Measurements from ENCODE around the gene STRN4. TPM values are rescaled to one million over a fixed set of nuclear protein-coding genes. Genes with fewer than 3 reads are reported as not detected.

The STRN4 gene
- total RNA-seq, 2 experiments from 2014 or later = 66.1 to 69.6 TPM

DNA sequence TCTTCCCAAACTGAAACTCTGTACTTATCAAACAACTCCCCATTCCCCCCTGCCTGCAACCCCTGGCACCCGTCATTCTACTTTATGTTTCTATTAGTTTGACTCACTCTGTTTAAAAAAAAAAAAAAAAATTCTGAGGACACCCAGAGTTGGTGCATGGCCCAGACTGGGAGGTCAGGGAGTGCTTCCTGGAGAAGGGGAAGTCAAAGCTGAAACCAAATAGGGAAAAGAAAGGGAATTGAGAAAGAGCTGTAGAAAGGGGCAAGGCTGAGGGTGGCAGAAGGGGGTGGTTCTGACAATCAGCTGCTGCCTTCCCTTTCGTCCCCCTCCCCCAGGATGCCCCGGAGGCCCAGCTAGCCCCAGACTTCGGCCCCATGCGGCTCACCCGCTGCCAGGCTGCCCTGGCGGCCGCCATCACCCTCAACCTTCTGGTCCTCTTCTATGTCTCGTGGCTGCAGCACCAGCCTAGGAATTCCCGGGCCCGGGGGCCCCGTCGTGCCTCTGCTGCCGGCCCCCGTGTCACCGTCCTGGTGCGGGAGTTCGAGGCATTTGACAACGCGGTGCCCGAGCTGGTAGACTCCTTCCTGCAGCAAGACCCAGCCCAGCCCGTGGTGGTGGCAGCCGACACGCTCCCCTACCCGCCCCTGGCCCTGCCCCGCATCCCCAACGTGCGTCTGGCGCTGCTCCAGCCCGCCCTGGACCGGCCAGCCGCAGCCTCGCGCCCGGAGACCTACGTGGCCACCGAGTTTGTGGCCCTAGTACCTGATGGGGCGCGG is 9.0 kb upstream of the STRN4 start:
- ChIA-PET CTCF (interaction anchor here (0.9 to 2.4 kb wide), 6 partner anchors 14 to 86 kb away, joined by 3 to 12 read pairs (median 4); no protein-coding TSS in a partner anchor), POLR2A (no interaction called here)

DNA sequence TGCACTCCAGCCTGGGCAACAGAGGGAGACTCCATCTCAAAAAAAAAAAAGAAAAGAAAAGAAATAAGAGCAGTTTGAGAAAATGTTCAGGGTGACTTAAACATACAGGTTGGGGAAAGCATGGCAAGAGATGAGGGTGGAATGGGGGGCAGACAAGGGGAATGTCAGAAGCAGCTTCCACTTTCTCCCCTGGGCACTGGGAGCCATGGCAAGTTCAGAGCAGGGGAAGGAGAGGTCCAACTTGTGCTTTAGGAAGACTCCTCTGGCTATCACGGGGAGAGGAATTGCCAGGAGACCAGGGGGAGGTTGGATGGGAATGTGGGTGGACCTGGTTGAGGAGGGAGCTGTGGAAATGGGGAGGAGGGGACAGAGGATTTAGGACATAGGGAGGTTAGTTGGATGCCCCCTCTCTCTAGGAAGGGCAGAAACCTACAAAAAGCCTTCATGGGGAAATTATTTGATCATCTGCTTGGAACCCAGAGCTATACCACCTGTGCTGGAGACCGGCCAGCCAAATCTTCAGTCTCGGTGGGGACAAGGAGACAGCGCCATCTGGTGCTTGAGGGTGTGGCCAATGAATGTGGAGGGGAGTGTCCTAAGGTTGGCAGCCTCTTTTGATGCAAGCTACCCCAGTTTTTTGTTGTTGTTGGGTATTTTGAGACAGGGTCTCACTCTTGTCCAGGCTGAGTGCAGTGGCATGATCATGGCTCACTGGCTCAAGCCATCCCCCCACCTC is 7.3 kb upstream of the STRN4 start:
- ChIA-PET POLR2A (no interaction called here), CTCF (interaction anchor here (0.6 to 2.0 kb wide), 22 partner anchors 9 to 282 kb away, joined by 3 to 11 read pairs (median 4); no protein-coding TSS in a partner anchor)

DNA sequence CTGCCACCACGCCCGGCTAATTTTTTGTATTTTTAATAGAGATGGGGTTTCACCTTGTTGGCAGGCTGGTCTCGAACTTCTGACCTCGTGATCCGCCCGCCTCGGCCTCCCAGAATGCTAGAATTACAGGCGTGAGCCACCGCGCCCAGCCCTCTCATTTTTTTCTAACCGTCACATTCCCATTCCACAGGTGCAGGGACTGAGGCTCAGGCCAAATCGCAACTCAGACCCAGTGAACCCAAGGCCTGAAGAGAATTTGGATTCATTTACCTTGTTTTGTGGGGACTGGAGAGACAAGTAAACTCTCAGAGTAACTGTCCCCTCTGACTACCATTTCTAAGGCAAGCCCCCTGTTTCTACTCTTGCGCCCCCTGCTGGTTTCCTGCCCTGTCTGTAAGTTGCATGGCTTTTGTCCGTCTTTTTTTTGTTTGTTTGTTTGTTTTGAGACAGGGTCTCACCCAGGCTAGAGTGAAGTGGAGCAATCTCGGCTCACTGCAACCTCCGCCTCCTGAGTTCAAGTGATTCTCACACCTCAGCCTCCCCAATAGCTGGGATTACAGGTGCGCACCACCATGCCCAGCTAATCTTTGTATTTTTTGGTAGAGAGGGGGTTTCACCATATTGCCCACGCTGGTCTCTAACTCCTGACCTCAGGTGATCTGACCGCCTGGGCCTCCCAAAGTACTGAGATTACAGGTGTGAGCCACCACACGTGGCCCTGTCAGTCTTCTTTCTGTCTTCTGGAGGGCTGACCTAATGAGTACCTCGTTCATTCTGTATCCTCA is 2.3 kb upstream of the STRN4 start:
- POLR2A ChIA-PET = no interaction called here

DNA sequence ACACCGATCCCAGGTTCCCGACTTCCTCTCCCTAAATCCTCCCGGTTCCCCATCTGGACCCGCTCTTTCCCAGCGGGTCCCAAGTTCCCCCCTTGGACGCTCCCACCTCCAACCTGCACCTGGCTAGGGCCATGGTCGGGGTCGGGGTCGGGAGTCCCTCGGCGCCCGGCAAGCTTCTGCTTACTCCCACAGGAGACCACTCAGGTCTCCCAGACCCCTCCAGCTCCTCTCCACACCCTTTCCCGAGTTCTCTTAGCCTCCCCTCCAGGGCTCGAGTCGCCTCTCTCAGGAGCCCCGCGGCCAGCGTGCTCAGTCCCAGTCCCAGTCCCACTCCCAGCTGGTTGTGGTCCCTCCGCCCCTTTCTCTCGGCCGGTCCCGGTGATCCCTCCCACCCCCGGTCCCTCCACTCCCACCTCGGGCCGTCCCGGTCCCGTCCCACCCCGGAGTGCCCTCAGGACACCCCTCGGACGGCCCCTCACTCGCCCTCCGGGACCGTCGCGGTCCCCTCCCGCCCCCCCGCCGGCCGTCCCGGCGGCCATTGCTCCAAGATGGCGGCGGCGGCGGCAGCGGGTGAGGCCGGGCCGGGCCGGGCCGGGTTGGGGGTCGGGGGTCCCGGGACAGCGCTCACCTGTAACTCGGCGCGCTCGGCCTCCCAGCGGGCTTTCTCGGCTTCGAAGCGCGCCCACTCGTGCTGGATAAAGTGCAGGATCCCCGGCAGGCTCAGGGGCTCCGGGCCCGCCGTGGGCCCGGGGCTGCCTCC is 549 bp downstream of the STRN4 start, which contains the start of gene FKRP:
Gene FKRP, plus strand, starts transcription at position 537 of the 760 bp plus-strand sequence. CDS start 9,394 bp downstream, outside the sequence.
- POLR2A ChIA-PET = interaction anchor here (1.4 kb wide), 1 partner anchor 10 kb away, joined by 4 read pairs; no protein-coding TSS in a partner anchor
- CTCF ChIA-PET = interaction anchor here (2.1 to 2.8 kb wide), 2 partner anchors 17 to 41 kb away, joined by 6 to 14 read pairs; no protein-coding TSS in a partner anchor

More for the DNA sequence above, 2.3 kb upstream of the STRN4 start:
- CTCF ChIA-PET = interaction anchor here (0.6 to 2.8 kb wide), 11 partner anchors 10 to 540 kb away, joined by 3 to 14 read pairs (median 4); no protein-coding TSS in a partner anchor

DNA sequence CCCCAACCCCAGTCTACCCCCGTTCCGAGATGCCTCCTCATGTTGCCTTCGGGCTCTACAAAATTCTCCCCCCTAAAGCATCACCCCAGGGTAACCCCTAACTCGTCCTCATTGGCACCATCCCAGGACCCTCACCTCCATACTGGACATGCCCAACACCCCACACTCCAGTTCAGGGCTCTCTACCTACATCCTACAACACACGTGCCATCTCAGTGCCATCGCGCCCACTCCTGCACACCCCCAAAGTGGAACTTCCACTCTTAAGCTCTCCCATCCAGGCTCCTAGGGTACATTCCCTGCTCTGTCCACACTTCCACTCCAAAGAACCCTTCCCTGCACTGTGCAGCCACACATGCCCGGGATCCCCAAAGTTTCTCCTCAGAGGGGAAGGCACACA is 1.2 kb downstream of the STRN4 start:
- POLR2A ChIA-PET = interaction anchor here (1.4 kb wide), 1 partner anchor 9 kb away, joined by 4 read pairs; no protein-coding TSS in a partner anchor

DNA sequence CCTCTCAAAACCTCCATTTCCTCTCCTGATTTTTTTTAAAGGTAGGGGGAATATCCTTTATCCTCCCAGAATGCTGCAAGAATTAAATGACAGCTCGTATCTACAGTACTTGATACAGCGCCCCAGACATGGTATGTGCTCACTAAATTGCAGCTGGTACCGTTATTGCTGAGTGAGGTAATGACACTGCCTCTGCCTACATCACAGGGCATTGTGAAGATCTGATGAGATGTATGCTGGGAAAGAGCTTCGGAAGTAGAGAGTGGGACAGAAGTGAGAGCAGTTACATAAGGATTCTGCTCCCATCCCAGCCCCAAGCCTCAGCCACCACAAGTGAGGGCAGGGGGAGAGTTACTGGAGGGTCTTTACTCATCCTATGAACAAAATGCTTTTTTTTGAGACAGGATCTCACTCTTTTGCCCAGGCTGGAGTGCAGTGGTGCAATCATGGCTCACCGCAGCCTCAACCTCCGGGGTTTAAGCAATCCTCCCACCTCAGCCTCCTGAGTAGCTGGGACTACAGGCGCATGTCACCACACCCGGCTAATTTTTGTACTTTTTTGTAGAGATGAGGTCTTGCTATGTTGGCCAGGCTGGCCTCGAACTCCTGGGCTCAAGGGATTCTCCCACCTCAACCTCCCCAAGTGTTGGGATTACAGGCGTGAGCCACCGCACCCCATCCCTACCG is 2.1 kb downstream of the STRN4 start:
- ChIA-PET CTCF (interaction anchor here (2.1 to 2.8 kb wide), 3 partner anchors 10 to 40 kb away, joined by 6 to 14 read pairs (median 8); no protein-coding TSS in a partner anchor), POLR2A (no interaction called here)

More for the DNA sequence above, 1.2 kb downstream of the STRN4 start:
- CTCF ChIA-PET = interaction anchor here (2.1 to 2.8 kb wide), 3 partner anchors 9 to 41 kb away, joined by 6 to 14 read pairs (median 8); no protein-coding TSS in a partner anchor

DNA sequence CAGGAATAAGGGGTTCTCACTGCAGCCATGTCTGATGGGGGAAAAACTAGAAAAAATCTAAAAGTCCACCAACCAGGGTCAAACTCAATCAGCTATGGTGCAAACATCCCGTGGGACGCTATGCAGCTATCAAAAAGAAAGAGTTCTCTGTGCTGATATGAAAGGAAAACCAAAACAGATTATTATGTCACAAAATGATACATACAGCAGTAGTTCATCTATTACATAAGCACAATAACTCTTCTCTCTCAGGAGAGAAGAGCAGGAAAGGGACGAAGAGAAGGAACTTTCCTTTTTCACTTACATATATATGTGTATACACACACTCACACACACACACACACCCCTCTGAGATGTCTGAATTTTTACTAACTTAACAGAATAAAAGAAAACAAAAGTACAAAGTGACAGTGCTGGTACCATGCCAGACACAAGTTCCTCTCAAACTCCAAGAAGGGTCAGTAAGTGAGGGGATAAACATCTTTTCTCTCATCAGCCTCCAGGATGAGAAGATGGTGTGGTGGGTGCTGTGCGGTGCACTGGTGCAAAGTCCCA is 3.2 kb downstream of the STRN4 start:
- CTCF ChIA-PET = interaction anchor here (2.2 kb wide), 1 partner anchor 11 kb away, joined by 8 read pairs; no protein-coding TSS in a partner anchor
- POLR2A ChIA-PET = no interaction called here

DNA sequence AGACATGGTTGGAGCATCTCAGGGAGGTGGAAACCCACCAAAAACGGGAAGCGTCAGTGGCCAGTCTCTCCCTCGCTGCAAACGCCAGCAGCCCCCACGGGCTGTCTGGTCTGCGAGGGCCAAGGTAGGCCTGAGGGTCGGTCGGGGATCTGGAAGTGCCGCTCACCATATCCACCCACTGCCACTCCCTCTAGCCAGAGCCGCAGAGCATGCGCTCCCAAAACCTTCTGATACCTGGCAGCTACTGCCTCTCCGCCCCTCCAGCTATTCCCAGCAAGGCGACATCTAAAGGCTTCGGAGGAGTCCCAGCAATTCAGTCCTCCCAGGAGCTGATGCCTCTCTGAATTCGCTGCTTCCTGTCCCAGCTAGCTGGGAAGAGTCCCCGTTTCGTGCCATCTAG is 4.8 kb downstream of the STRN4 start:
- POLR2A ChIA-PET = interaction anchor here (0.6 kb wide), 2 partner anchors 60 to 217 kb away, joined by 3 to 5 read pairs; no protein-coding TSS in a partner anchor
- CTCF ChIA-PET = interaction anchor here (0.6 to 2.1 kb wide), 8 partner anchors 9 to 98 kb away, joined by 3 to 10 read pairs (median 4); no protein-coding TSS in a partner anchor

DNA sequence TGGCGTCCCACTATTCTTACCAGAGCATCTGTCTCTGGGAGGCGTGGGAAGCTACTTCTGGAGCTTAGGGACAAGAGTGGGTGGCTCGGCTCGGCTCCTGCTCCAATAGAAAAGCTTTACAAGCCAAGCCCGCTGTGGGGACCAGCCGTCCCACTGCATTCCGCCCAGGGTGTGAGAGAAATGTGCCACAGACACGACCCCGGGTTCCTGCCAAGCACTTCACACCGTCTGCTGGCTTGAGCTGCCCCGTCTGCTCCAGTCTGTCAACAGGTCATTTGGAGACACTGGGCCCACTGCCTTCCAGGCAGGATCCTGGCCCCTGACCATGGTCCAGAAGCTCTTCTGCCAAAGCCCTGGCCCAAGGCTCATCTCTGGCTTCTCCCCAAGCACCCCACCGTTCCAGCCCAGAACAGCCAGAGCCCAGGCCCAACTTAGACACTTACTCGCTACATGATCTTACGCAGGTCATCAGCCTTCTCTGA is 6.9 kb downstream of the STRN4 start:
- ChIA-PET CTCF (interaction anchor here (0.7 kb wide), 1 partner anchor 88 kb away, joined by 3 read pairs; no protein-coding TSS in a partner anchor), POLR2A (no interaction called here)

DNA sequence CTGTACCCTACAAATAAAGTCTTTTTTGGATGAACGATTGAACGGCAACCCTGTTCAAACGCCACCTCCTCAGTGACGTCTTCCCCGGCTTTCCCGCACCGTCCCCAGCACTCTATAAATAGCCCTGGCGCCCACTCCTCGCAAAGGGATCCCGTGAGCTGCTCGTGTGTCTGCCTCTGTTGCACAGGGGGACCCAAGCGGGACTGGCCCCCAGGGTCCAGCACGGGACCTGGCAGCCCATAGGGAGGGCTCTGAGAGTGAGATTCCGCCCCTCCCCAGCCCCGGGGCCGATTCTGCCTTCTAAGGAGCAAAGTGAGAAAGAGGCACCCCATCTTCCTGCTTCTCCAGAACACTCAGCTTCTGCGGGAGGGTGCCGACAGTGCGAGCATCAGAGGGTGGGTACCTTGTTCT is 8.5 kb downstream of the STRN4 start:
- ChIA-PET POLR2A (no interaction called here), CTCF (interaction anchor here (1.1 to 1.6 kb wide), 3 partner anchors 9 to 33 kb away, joined by 3 to 6 read pairs (median 4); no protein-coding TSS in a partner anchor)

DNA sequence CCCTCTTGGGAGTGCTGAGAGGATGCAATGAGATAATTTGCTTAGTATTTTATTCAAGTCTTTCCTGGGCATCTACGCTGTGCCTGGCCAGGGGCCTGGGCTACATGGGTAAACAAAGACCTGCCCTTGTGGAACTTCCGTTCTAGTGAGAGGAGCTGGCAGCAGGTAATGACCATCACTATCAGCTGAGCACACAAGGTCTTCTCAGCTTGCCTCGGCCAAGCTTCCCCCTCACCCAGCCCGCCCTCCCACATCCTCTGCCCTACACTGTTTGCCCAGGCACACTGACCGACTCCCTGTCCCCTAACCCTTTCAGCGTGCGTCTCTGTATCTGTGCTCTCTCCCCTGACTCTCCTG is 9.0 kb downstream of the STRN4 start:
- POLR2A ChIA-PET = no interaction called here
- CTCF ChIA-PET = interaction anchor here (0.6 to 1.6 kb wide), 4 partner anchors 9 to 103 kb away, joined by 3 to 6 read pairs (median 4); no protein-coding TSS in a partner anchor

DNA sequence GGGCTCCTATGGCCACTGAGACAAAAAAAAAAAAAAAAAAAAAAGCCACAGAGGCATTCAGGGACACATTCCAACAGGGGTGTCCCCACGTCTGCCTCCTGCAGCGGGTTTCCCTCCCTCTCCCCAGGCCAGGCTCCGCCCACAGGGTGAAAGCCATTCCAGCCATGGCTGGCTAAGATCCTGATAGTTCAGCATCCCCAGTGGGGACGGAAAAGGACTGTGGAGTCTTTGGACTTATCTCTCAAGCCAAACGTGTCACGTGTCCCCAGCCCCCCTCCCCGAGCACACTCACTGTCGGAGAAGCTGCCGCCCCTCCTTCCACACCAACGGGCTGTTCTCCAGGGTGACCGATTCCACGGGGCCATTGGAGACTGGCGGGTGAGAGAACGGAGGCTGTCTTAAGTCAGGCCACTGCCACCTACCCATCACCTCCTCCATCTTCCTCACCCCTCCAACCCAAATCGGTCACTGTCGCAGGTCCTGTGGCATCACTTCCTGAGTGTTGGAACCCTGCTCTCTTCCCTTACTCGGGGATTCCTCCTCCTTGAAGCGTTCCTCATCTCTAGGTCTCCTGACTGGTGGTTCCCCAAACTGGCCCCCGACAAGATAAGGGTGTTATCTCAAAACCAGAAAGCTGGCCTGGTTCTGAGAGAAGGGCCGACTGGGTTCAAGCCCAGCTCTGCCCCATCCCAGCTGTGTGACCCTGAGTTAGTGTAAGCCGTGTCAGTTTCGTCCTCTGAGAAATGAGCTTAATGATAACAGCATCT is 9.5 kb downstream of the STRN4 start:
- CTCF ChIA-PET = interaction anchor here (0.6 to 1.6 kb wide), 5 partner anchors 8 to 124 kb away, joined by 3 to 6 read pairs (median 4); no protein-coding TSS in a partner anchor
- POLR2A ChIA-PET = interaction anchor here (1.6 kb wide), 1 partner anchor 9 kb away, joined by 4 read pairs; the partner anchor contains the start of gene FKRP

DNA sequence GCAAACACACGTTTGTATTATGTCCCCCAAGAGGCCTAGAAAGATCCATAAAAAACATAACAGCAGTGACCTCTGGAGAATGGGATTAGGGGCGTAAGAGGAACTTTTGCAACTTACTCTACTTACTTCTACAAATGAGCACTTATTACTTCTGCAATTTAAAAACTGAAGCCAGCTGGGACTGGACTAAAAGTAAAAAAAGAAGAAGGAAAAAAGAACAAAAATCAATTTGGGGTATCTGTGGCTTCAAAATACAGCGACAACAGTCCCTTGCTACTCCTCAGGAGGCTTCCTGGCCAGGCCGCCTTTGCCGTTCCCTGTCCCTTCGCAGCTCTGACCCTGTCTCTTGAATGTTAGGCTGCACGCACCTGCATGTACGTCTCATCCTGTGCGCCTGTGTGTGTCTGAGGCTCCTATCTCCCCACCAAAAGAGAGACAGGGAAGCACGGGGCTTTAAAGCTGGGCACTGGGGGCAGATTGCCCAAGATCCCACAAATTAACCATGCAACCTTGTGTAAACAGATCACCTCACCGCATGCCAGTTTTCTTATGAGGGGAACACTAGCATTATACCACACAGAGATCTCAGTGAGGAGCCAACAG is 12.5 kb downstream of the STRN4 start:
- CTCF ChIA-PET = no interaction called here
- POLR2A ChIA-PET = no interaction called here

DNA sequence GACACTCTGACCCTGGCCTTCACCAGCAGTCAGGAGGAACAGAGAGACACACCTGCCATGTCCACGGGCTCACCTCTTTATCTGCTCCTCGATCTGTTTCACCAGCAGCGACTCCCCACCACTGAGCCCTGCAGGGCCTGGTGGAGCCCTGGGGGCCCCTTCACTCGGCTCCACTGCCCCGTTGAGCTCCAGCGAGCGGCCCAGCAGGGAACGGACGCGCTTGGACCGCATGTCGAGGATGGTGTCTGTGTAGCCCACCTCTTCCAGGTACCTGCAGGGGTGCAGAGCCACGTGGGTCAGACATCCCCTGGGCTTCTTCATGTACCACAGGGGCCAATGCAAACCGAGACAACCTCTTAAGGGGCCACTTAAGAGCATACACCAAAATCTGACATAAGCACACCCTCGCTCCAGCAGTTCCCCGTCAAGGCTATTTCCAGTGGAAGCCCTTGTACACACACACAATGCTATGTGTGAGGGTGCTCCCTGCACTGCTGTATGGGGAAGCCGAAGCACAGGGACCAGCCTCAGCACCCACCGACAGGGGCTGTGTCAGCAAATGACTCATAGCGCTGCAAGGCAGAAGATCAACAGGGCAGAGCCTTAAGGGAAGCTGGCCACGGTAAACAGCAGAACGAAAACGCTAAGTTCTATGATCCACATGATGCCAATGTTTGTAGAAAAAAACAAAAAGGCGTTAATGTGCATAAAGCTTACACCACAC is 13.1 kb downstream of the STRN4 start:
- POLR2A ChIA-PET = no interaction called here

More for the DNA sequence above, 13.1 kb downstream of the STRN4 start:
- CTCF ChIA-PET = no interaction called here

Data from activated CD8-positive, alpha-beta memory T cell treated with anti-CD3 and anti-CD28 coated beads for 36 hours (primary cell).